Type B pancreatic cell (in vitro differentiated cells): ENCODE measurements around the gene PDGFB. TPM values are rescaled to one million over a fixed set of nuclear protein-coding genes. Genes with fewer than 3 reads are reported as not detected.

Source experiments
- DNase-seq: peaks from one replicate; pipeline ENCODE4 v3.0.0; 2021; ENCODE audit warnings: mixed read lengths; ENCODE audit not compliant: unreplicated experiment; ENCODE audit errors: extremely low spot score
- H3K27ac Mint-ChIP-seq: 2 replicates; pipeline ENCODE4 v1.8.0; 2021; ENCODE audit warnings: mild to moderate bottlenecking, mixed read lengths
- H3K27me3 Mint-ChIP-seq: 2 replicates; pipeline ENCODE4 v1.8.0; 2021; ENCODE audit warnings: mixed read lengths
- H3K36me3 Mint-ChIP-seq: 2 replicates; pipeline ENCODE4 v1.8.0; 2021; ENCODE audit warnings: mixed read lengths
- H3K4me1 Mint-ChIP-seq: one replicate; pipeline ENCODE4 v1.8.0; 2021; ENCODE audit warnings: mixed read lengths; ENCODE audit not compliant: unreplicated experiment
- H3K4me3 Mint-ChIP-seq: 2 replicates; pipeline ENCODE4 v1.8.0; 2021; ENCODE audit warnings: mild to moderate bottlenecking, mixed read lengths
- H3K9me3 Mint-ChIP-seq: 2 replicates; pipeline ENCODE4 v1.8.0; 2021; ENCODE audit warnings: mixed read lengths
- total RNA-seq: library from RNA; stranded (reverse); gene quantifications from 2 replicates; pipeline ENCODE4 v1.2.1, GENCODE V29; 2021; ENCODE audit warnings: low replicate concordance
- TF ChIP-seq, protein P1 (sequence below): fragments of 200-600 bp; sonication (generic); conservative IDR thresholded peaks from 2 replicates; pipeline ENCODE4 v1.5.0; 2021; ENCODE audit warnings: antibody characterized with exemption, mild to moderate bottlenecking

Gene PDGFB
- total RNA-seq, 1 donor from 2014 or later = 2.9 TPM

DNA sequence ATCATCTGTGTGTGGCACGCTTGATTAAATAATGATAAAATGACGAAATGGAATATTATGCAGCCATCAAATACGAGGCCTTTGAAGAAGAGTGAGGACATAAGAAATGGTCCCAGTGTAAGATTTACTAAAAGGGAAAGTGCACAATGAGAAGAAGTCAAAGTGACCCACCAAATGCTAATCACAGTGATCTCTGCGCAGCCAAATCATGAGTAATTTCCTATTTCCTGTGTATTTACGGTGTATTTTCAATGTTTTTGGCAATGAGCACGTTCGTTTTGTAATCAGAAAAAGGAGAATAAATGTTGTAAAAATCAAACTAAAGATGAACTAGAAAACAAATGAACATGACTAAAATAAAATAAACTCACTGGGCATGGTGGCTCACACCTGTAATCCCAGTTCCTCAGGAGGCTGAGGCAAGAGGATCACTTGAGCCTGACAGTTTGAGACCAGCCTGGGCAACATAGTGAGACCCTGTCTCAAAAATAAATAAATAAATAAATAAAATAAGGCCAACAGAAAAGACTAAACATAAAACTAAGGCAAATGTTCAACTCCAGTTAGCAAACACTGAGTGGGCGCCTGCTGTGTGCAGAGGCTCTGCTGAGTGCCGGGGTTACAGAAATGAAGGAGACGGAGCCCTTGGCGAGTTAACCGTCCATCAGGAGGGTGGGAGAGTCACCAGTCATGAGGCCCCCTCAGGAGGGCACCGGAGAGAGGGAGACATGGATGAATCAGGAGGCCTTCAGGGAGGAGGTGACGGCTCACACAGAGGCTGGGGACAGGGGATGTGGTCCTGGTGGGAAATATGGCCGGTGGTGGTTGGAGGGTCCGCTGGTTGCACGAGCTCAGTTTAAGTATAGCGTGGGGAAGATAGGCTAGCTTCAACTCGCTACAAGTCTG lies 66.3 kb downstream of the PDGFB start:
- peaks cover 29% of the 10 kb centered on the region for H3K4me1 Mint-ChIP-seq
- TF ChIP-seq, protein P1, sequence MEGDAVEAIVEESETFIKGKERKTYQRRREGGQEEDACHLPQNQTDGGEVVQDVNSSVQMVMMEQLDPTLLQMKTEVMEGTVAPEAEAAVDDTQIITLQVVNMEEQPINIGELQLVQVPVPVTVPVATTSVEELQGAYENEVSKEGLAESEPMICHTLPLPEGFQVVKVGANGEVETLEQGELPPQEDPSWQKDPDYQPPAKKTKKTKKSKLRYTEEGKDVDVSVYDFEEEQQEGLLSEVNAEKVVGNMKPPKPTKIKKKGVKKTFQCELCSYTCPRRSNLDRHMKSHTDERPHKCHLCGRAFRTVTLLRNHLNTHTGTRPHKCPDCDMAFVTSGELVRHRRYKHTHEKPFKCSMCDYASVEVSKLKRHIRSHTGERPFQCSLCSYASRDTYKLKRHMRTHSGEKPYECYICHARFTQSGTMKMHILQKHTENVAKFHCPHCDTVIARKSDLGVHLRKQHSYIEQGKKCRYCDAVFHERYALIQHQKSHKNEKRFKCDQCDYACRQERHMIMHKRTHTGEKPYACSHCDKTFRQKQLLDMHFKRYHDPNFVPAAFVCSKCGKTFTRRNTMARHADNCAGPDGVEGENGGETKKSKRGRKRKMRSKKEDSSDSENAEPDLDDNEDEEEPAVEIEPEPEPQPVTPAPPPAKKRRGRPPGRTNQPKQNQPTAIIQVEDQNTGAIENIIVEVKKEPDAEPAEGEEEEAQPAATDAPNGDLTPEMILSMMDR = no peak
- no peaks in the 10 kb centered on the region for H3K9me3 Mint-ChIP-seq
- no peaks in the 10 kb centered on the region for H3K36me3 Mint-ChIP-seq
- DNase-seq = peak; percentile 51
- H3K27me3 Mint-ChIP-seq = no peaks in the 10 kb centered on the region
- no peak overlapping the region for H3K4me3 Mint-ChIP-seq
- H3K27ac Mint-ChIP-seq = peak overlapping the region; percentile 63

DNA sequence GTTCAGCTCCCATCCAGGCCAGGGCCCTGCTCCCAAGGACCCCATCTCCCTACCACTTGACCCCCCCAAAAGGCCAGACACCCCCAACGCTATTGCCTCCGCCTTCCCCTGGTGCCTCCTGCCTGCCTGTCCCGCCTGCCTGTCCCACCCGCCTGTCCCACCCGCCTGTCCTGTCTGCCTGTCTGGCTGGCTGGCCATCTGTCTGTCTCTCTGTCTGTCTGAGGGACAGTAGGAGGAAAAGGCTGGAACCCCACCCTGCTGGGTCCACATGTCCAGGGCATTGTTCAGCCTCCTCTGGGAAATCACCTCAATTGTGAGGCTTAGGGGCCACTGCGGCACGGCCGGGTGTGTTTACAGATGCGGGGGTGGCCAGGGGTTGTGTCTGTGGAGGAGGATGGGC lies 67.0 kb downstream of the PDGFB start:
- H3K9me3 Mint-ChIP-seq = no peaks in the 10 kb centered on the region
- H3K4me3 Mint-ChIP-seq = no peak overlapping the region
- DNase-seq = peak; percentile 67
- H3K4me1 Mint-ChIP-seq = peaks cover 36% of the 10 kb centered on the region
- peak overlapping the region; percentile 33 for H3K27ac Mint-ChIP-seq
- no peaks in the 10 kb centered on the region for H3K27me3 Mint-ChIP-seq
- H3K36me3 Mint-ChIP-seq = no peaks in the 10 kb centered on the region
- TF ChIP-seq, protein P1 = no peak

DNA sequence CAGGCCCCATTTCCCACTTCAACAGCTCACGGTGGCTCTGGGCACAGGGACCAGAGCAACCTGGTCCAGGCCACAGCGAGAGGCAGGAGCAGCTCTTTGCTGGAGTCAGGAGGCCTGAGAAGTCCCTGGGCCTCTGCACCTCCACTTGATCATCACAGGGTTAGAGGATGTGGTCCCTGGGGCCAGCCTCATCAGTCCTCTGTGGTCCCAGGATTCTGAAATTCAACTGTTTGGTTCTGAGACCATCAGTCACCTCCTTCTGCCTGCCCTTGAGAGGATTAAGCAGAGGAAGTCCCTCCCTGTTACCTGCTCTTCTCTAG lies 67.4 kb downstream of the PDGFB start:
- Mint-ChIP-seq H3K27me3 (no peaks in the 10 kb centered on the region), H3K27ac (no peak overlapping the region), H3K4me3 (no peak overlapping the region), H3K36me3 (no peaks in the 10 kb centered on the region), H3K9me3 (no peaks in the 10 kb centered on the region), H3K4me1 (peaks cover 36% of the 10 kb centered on the region)
- TF ChIP-seq, protein P1 = no peak
- peak; percentile 63 for DNase-seq

DNA sequence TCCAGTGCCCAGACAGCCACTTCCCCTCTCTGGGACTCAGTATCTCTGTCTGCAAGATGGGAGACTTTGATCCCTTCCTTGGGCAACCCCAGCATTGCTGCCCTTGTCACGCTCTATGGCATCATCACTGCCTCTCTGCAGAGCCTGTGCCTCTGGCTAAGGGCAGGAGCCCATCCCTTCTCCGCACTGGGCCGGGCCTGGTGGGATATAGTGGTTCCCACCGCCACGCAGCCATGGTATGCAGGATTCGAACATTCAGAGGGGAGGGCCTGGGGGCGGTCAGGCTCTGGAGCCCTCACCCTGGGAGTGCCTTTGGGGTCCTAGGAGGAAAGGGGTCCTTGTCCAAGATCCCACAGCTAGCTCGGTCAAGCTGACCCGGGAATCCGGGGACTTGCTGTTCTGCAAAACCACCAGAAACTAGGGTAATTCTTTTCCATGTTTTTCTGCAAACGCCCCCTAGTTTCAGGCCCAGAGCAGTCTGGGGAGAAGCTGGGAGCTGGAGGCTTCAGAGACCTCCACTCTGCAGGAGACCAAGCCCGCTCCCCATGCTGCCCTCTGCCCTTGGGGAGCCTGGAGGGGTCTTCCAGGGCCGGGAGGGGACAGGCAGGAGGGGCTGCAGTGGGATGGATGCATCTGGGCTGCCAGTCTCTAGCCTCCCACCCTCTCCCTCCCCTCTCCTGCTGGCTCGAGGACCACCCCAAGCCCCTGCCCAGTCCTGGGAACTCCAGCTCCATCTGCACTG lies 67.9 kb downstream of the PDGFB start:
- Mint-ChIP-seq H3K27ac (peak overlapping the region; percentile 41), H3K4me3 (no peak overlapping the region), H3K36me3 (no peaks in the 10 kb centered on the region), H3K4me1 (peaks cover 36% of the 10 kb centered on the region), H3K27me3 (no peaks in the 10 kb centered on the region), H3K9me3 (no peaks in the 10 kb centered on the region)
- TF ChIP-seq, protein P1 = no peak
- DNase-seq = no peak

DNA sequence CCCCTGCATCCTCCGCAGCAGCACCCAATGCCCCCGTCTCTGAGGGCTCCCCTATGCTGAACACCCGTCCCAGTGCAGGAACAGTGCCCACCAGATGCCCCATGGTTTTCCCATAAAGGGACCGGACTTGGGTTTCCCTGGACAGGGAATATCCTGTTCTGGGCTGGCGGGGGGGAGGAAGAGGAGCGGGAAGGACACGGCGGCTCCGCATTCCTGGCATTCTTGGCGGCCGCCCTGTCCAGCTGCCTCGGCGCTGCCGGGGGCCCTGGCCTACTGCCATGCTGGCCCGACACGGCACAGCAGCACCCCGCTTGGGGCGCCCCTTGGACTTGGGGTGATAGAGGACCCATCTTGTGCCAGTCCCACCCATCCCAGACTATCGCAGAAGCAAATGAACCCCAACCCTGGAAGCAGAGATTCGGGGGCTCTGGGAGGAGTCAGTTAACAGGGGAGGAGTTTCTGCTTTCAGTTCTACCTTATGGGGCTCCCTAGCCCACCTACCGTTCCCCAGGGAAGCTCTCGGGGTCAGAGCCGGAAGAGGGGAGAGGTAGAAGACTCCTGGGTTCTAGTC lies 68.6 kb downstream of the PDGFB start:
- no peaks in the 10 kb centered on the region for H3K36me3 Mint-ChIP-seq
- no peaks in the 10 kb centered on the region for H3K9me3 Mint-ChIP-seq
- H3K27me3 Mint-ChIP-seq = no peaks in the 10 kb centered on the region
- peaks cover 36% of the 10 kb centered on the region for H3K4me1 Mint-ChIP-seq
- H3K27ac Mint-ChIP-seq = peak overlapping the region; percentile 41
- TF ChIP-seq, protein P1 = no peak
- H3K4me3 Mint-ChIP-seq = no peak overlapping the region
- DNase-seq = no peak
